ENCODE data around the gene ANKEF1.

GRCh38 chr20:10012464-10012863 is 22.3 kb upstream of the ANKEF1 start:
- TF ChIP-seq, protein P1, sequence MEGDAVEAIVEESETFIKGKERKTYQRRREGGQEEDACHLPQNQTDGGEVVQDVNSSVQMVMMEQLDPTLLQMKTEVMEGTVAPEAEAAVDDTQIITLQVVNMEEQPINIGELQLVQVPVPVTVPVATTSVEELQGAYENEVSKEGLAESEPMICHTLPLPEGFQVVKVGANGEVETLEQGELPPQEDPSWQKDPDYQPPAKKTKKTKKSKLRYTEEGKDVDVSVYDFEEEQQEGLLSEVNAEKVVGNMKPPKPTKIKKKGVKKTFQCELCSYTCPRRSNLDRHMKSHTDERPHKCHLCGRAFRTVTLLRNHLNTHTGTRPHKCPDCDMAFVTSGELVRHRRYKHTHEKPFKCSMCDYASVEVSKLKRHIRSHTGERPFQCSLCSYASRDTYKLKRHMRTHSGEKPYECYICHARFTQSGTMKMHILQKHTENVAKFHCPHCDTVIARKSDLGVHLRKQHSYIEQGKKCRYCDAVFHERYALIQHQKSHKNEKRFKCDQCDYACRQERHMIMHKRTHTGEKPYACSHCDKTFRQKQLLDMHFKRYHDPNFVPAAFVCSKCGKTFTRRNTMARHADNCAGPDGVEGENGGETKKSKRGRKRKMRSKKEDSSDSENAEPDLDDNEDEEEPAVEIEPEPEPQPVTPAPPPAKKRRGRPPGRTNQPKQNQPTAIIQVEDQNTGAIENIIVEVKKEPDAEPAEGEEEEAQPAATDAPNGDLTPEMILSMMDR (IDR thresholded peaks at IDR 0.05) = no peak
- no peak for TF ChIP-seq POLR2A (IDR thresholded peaks at IDR 0.05)
- TF ChIP-seq POLR2AphosphoS5 (IDR thresholded peaks at IDR 0.05) = no peak
- TF ChIP-seq EP300 (IDR thresholded peaks at IDR 0.05) = no peak

Measured in upper lobe of left lung (tissue), 4 donors.